K562 (cell line): ENCODE measurements around the gene AGAP1. TPM values are rescaled to one million over a fixed set of nuclear protein-coding genes. Genes with fewer than 3 reads are reported as not detected.

Experiments used
- ATAC-seq: fragments of 200-7000 bp; cut with Tn5 transposase; 3 replicates; pipeline ENCODE4 v1.9.1; 2020; ENCODE audit warnings: moderate library complexity
- BruUV-seq: library from RNA; stranded (reverse); fragments of 400-500 nt; replicated peaks from 2 replicates; lab custom pipeline; 2021; lab: Mats Ljungman, UMichigan
- CTCF ChIA-PET: fragments of 300-600 bp; formaldehyde crosslinking; extraction: SDS; loops from one replicate; lab custom pipeline; 2021; ENCODE audit warnings: low intra/inter-chr PET ratio; lab: Yijun Ruan, JAX
- POLR2A ChIA-PET: fragments of 300-600, 350-650 bp; sonication (Branson Sonifier 250); formaldehyde crosslinking; extraction: SDS; loops from one replicate; lab custom pipeline; 2021; ENCODE audit warnings: antibody characterized with exemption, inconsistent platforms; lab: Yijun Ruan, JAX
- DNase-seq, 4 experiments: peaks; one replicate each; pipeline versions ENCODE4 v3.0.0 to v3.0.0-alpha.2; 2011 to 2018; ENCODE audit warnings: low spot score in 3 of 4, mixed read lengths in 3 of 4; ENCODE audit errors: extremely low read depth in 1 of 4
- FAIRE-seq: peaks from 2 replicates; lab custom pipeline; 2011; peaks lifted over from hg19 to GRCh38; lab: Jason Lieb, UNC
- H2AFZ ChIP-seq: 2 replicates; pipeline ENCODE4 v1.6.0; 2011; ENCODE audit warnings: low read depth, low read length, control low read depth, inconsistent platforms
- H3K27ac ChIP-seq: fragments of 200-600 bp; 3 replicates; pipeline ENCODE4 v1.8.0; 2011; ENCODE audit warnings: low read depth, mild to moderate bottlenecking, control low read depth, inconsistent platforms, low read length, moderate library complexity, mixed read lengths; ENCODE audit errors: extremely low read depth
- H3K27me3 ChIP-seq, 2 experiments: fragments of 300-600 bp in 1 of 2; 2 replicates in 1 of 2; 3 replicates in 1 of 2; pipeline versions ENCODE4 v1.6.0 to v1.8.0; 2011; ENCODE audit warnings: inconsistent platforms in 2 of 2, low read length in 2 of 2, mild to moderate bottlenecking in 1 of 2, mixed read lengths in 1 of 2, moderate library complexity in 1 of 2; ENCODE audit not compliant: control insufficient read depth in 2 of 2, insufficient read depth in 2 of 2
- H3K36me3 ChIP-seq: fragments of 300-600 bp; 3 replicates; pipeline ENCODE4 v1.8.0; 2011; ENCODE audit warnings: mild to moderate bottlenecking, low read length, inconsistent platforms; ENCODE audit not compliant: control insufficient read depth, insufficient read depth
- H3K4me1 ChIP-seq, 2 experiments: fragments of 200-600 bp in 1 of 2; replicated peaks in 1 of 2; 2 replicates in 1 of 2; 3 replicates in 1 of 2; pipeline versions ENCODE4 v1.5.1 to v1.8.0; 2011; ENCODE audit warnings: inconsistent platforms in 2 of 2, low read length in 2 of 2, mild to moderate bottlenecking in 1 of 2, mixed read lengths in 1 of 2, moderate library complexity in 1 of 2; ENCODE audit not compliant: control insufficient read depth in 2 of 2, insufficient read depth in 2 of 2
- H3K4me2 ChIP-seq: 2 replicates; pipeline ENCODE4 v1.6.1; 2011; ENCODE audit warnings: low read length, control low read depth, inconsistent platforms, mixed read lengths; ENCODE audit not compliant: insufficient read depth
- H3K4me3 ChIP-seq: fragments of 200-600 bp; sonication (generic), shearing (Covaris generic); 2 replicates; pipeline ENCODE4 v1.5.1; 2016; ENCODE audit warnings: control low read depth, inconsistent platforms
- H3K79me2 ChIP-seq: fragments of 200-600 bp; 3 replicates; pipeline ENCODE4 v1.8.0; 2011; ENCODE audit warnings: low read length, inconsistent platforms; ENCODE audit not compliant: control insufficient read depth, insufficient read depth
- H3K9ac ChIP-seq, 2 experiments: 2 replicates each; pipeline versions ENCODE4 v1.6.0 to v1.6.1; 2011; ENCODE audit warnings: low read depth in 2 of 2, low read length in 2 of 2, control low read depth in 1 of 2, inconsistent platforms in 1 of 2, mild to moderate bottlenecking in 1 of 2, mixed read lengths in 1 of 2; ENCODE audit not compliant: insufficient read depth in 1 of 2
- H3K9me1 ChIP-seq: one replicate; pipeline ENCODE4 v1.6.0; 2011; ENCODE audit warnings: inconsistent platforms, mild to moderate bottlenecking, low read length, moderate library complexity; ENCODE audit not compliant: control insufficient read depth, insufficient read depth
- H3K9me3 ChIP-seq: replicated peaks from 2 replicates; pipeline ENCODE4 v1.5.1; 2011; ENCODE audit warnings: low read depth, low read length, inconsistent platforms; ENCODE audit not compliant: control insufficient read depth, insufficient read depth
- H4K20me1 ChIP-seq: replicated peaks from 2 replicates; pipeline ENCODE4 v1.6.1; 2011; ENCODE audit warnings: low read length, inconsistent platforms, mixed read lengths; ENCODE audit not compliant: control insufficient read depth, insufficient read depth
- CCNT2 ChIP-seq: IDR thresholded peaks from 2 replicates; pipeline ENCODE4 v1.6.1; 2011; ENCODE audit warnings: borderline replicate concordance, low read depth, mild to moderate bottlenecking, moderate library complexity, mixed read lengths, low read length; ENCODE audit not compliant: insufficient read length; ENCODE audit errors: extremely low read depth
- CREM ChIP-seq: IDR thresholded peaks from 2 replicates; pipeline ENCODE4 v1.6.1; 2014; ENCODE audit warnings: antibody characterized with exemption, low read depth
- ESRRB ChIP-seq: fragments of 250-450 bp; sonication (Bioruptor Pico); IDR thresholded peaks from 2 replicates; pipeline ENCODE4 v1.5.0; 2020; ENCODE audit warnings: mild to moderate bottlenecking, moderate library complexity, borderline replicate concordance
- ILK ChIP-seq: fragments of 450-650 bp; IDR thresholded peaks from 2 replicates; pipeline ENCODE4 v1.6.1; 2016; ENCODE audit warnings: missing genetic modification characterization, low read depth, mild to moderate bottlenecking, missing compliant biosample characterization, moderate library complexity, borderline replicate concordance
- RUNX1 ChIP-seq: sonication (generic); IDR thresholded peaks from 2 replicates; pipeline ENCODE4 v1.6.1; 2016; ENCODE audit warnings: antibody characterized with exemption, low read depth
- SIX5 ChIP-seq, 2 experiments: IDR thresholded peaks; 2 replicates each; pipeline ENCODE4 v1.6.1; 2011; ENCODE audit warnings: low read length in 2 of 2, borderline replicate concordance in 1 of 2, low read depth in 1 of 2, mild to moderate bottlenecking in 1 of 2, moderate library complexity in 1 of 2; ENCODE audit not compliant: insufficient read depth in 1 of 2
- ZBTB1 ChIP-seq: sonication (generic); formaldehyde crosslinking; IDR thresholded peaks from 2 replicates; pipeline ENCODE4 v1.8.1; 2023; ENCODE audit warnings: missing genetic modification reagents, low read depth, mild to moderate bottlenecking, borderline replicate concordance
- ZNF12 ChIP-seq: sonication (generic); formaldehyde crosslinking; IDR thresholded peaks from 2 replicates; pipeline ENCODE4 v1.4.0; 2020; ENCODE audit warnings: mild to moderate bottlenecking, missing genetic modification reagents
- ZNF212 ChIP-seq: fragments of 450-650 bp; formaldehyde crosslinking; IDR thresholded peaks from 2 replicates; pipeline ENCODE4 v1.4.0; 2020; ENCODE audit warnings: mild to moderate bottlenecking
- WGBS: fragments of 100-300 bp; shearing (Covaris generic); methylation state at CpG from one replicate; pipeline ENCODE4 v1.1.6; 2016; ENCODE audit warnings: low coverage, mixed read lengths; ENCODE audit not compliant: insufficient coverage; ENCODE audit errors: missing lambda C conversion rate; 5-methylcytosine and 5-hydroxymethylcytosine counted together
- in situ Hi-C: fragments of 300-500 bp; cut with MboI; formaldehyde crosslinking; loops from 4 replicates; pipeline ENCODE4 v1.15.0; 2018; ENCODE audit warnings: inconsistent platforms, mixed read lengths
- intact Hi-C: fragments of 100-400 bp; cut with micrococcal nuclease; formaldehyde crosslinking; loops from 2 replicates; pipeline ENCODE4 v1.14.2; 2022
- polyA plus RNA-seq, 8 experiments: library from polyadenylated mRNA; depleted of rRNA in 4 of 8; stranded (reverse) in 5 of 8; unstranded in 3 of 8; fragments of >200 nt; fragmentation: Nextera tagmentation in 2 of 8; fragmentation: Illumina TruSeq in 1 of 8; extraction: Ambion mirVana in 2 of 8; extraction: Trizol in 1 of 8; gene quantifications; 2 replicates each; pipeline versions ENCODE4 v1.2.1 to v1.2.3, GENCODE V29; 2011 to 2014; ENCODE audit warnings: inconsistent platforms in 1 of 8, missing spikeins in 1 of 8
- total RNA-seq, 7 experiments: library from RNA; depleted of rRNA in 6 of 7; stranded (reverse); fragments of >200 nt in 6 of 7; fragmentation: Illumina TruSeq in 2 of 7; extraction: Trizol in 2 of 7; gene quantifications; 2 replicates each; pipeline versions ENCODE4 v1.2.1 to v1.2.3, GENCODE V29; 2011 to 2021; ENCODE audit warnings: low replicate concordance in 1 of 7
- TF ChIP-seq, protein P1 (sequence below): sonication (generic); formaldehyde crosslinking; IDR thresholded peaks from 2 replicates; pipeline ENCODE4 v1.8.1; 2023; ENCODE audit warnings: mild to moderate bottlenecking, missing genetic modification reagents

The AGAP1 gene
- total and polyA plus RNA-seq, 9 of the 15 experiments (the other 6 are each of a cell fraction or from before 2014, with no cell fraction given), result 1.3 to 24.0 (median 10.6) TPM

DNA sequence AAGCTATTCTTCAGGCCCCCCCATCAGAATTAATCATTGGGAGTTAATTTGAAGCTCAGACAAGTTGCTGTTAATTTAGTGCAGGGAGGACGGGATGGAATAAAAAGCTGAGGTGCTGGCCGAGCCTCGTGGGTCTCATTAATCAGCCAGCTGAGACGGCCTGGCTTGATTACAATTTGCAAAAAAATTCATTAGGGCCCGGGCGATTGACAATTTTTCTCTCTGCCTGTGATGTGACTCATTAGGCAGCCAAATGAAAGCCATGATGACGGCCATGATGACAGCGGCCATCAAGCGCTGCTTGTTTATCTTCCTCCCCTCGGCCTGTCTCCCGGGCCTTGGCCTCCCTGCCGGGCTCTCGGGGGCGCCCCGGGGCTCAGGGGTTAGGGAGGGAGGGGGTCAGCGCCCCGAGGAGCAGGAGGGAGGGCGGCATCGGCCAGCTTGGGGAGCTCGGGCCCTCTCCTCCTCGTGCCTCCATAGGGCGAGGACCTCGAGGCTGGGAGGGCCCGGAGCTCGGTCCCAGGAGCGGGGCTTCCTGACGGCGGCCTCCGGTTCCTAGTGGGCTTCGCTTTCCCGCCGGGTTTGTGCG is 669.1 kb downstream of the AGAP1 start:
- no peak for FAIRE-seq
- POLR2A ChIA-PET, result interaction anchor here (1.3 kb wide), 1 partner anchor 12 kb away, joined by 3 read pairs; no protein-coding TSS in a partner anchor
- in situ Hi-C loops, result no loop called here

DNA sequence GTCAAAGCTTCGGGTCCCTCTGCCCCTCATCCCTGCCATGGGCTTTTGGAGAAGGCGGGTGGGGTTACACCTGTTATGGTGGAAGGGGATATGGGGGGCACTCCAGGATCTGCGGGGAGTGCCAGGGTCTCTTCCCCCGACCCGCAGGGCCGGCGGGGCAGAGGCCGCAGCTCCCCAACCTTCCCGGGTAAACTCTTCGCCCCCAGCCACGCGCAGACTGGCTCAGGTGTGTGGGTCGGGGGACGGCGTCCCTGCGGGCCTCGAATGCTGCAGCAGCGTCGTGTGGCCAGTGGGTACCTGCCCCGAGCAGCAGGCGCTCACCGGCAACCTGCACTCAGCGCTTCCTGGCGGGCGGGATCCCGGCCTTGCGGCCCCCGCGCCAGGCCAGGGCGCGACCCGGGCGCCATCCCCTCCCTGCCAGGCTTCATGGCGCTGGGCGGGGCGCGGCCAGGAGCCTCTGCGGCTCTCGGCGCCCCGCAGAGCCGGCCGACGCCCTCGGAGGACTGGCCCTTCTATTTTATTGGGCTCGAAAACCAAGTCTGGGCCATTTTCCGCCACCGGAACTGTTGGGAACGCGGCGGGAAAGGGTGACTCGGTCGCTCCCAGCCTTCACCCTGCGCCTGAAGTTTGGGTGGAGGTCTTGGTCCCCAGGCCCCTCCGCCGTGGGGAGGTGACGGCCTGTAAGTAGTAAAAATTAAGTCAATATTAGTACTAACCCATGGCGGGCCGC is 669.8 kb downstream of the AGAP1 start:
- Histone ChIP-seq H4K20me1 (no peaks in the 10 kb centered on the region), H3K27ac (no peak overlapping the region), H3K27me3 (peaks cover 3 to 25% of the 10 kb centered on the region in 2 experiments; a peak in 3 of 5 replicates), H3K9me3 (no peaks in the 10 kb centered on the region), H3K4me1 (peaks cover 0 to 29% of the 10 kb centered on the region in 2 experiments; a peak in 2 of 5 replicates), H3K9ac (no peak overlapping the region), H2AFZ (no peak overlapping the region), H3K4me3 (no peak overlapping the region), H3K4me2 (no peak overlapping the region), H3K79me2 (no peaks in the 10 kb centered on the region), H3K36me3 (no peaks in the 10 kb centered on the region), H3K9me1 (no peaks in the 10 kb centered on the region)
- ChIA-PET CTCF (no interaction called here), POLR2A (interaction anchor here (1.3 kb wide), 1 partner anchor 12 kb away, joined by 3 read pairs; no protein-coding TSS in a partner anchor)
- DNase-seq (no peak), ATAC-seq (no peak), FAIRE-seq (no peak)
- BruUV-seq, result no TSS peak
- in situ Hi-C loops (no loop called here), intact Hi-C loops (no loop called here)
- WGBS, result 68% methylated on average over 10 of the region's 59 CpGs
- TF ChIP-seq CCNT2 (no peak), ZNF12 (no peak), RUNX1 (no peak), SIX5 (IDR thresholded peaks at IDR 0.05; ENCODE audit: borderline replicate concordance in 1 of 2, insufficient read depth in 1 of 2, low read depth in 1 of 2, low read length in 2 of 2) (no peak), ZBTB1 (CRISPR knock-in tag) (no peak), ESRRB (CRISPR knock-in tag) (no peak), ILK (tag) (no peak), ZNF212 (CRISPR knock-in tag) (no peak)
- TF ChIP-seq, protein P1, sequence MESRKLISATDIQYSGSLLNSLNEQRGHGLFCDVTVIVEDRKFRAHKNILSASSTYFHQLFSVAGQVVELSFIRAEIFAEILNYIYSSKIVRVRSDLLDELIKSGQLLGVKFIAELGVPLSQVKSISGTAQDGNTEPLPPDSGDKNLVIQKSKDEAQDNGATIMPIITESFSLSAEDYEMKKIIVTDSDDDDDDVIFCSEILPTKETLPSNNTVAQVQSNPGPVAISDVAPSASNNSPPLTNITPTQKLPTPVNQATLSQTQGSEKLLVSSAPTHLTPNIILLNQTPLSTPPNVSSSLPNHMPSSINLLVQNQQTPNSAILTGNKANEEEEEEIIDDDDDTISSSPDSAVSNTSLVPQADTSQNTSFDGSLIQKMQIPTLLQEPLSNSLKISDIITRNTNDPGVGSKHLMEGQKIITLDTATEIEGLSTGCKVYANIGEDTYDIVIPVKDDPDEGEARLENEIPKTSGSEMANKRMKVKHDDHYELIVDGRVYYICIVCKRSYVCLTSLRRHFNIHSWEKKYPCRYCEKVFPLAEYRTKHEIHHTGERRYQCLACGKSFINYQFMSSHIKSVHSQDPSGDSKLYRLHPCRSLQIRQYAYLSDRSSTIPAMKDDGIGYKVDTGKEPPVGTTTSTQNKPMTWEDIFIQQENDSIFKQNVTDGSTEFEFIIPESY (CRISPR knock-in tag), result no peak

More for the DNA sequence above, 669.1 kb downstream of the AGAP1 start:
- TF ChIP-seq CREM, result no peak
- H3K27me3 ChIP-seq, result peaks cover 3 to 32% of the 10 kb centered on the region in 2 experiments; a peak in 3 of 5 replicates
- H3K9me1 ChIP-seq, result no peaks in the 10 kb centered on the region
- no peaks in the 10 kb centered on the region for H3K79me2 ChIP-seq
- intact Hi-C loops, result no loop called here
- CTCF ChIA-PET, result no interaction called here
- DNase-seq (no peak), ATAC-seq (no peak)
- no peaks in the 10 kb centered on the region for H3K9me3 ChIP-seq
- BruUV-seq, result no TSS peak
- H3K4me1 ChIP-seq, result peaks cover 0 to 22% of the 10 kb centered on the region in 2 experiments; a peak in 2 of 5 replicates
- H4K20me1 ChIP-seq, result no peaks in the 10 kb centered on the region
- H3K9ac ChIP-seq, result no peak overlapping the region
- H3K4me3 ChIP-seq, result no peak overlapping the region
- H3K4me2 ChIP-seq, result no peak overlapping the region
- H2AFZ ChIP-seq, result no peak overlapping the region
- WGBS, result 0% methylated on average over 2 of the region's 33 CpGs
- H3K36me3 ChIP-seq, result no peaks in the 10 kb centered on the region
- no peak overlapping the region for H3K27ac ChIP-seq
